ENCODE measurements around the gene ZNF12. TPM values are rescaled to one million over a fixed set of nuclear protein-coding genes. Genes with fewer than 3 reads are reported as not detected.
"Not testable (repeated sequence)": the region's sequence is repeated elsewhere in the genome, so short reads cannot be mapped to it uniquely, and the experiment has no call there.

The ZNF12 gene
- polyA plus RNA-seq, 6 donors from 2014 or later, result 12.8 to 30.7 (median 22.9) TPM

DNA sequence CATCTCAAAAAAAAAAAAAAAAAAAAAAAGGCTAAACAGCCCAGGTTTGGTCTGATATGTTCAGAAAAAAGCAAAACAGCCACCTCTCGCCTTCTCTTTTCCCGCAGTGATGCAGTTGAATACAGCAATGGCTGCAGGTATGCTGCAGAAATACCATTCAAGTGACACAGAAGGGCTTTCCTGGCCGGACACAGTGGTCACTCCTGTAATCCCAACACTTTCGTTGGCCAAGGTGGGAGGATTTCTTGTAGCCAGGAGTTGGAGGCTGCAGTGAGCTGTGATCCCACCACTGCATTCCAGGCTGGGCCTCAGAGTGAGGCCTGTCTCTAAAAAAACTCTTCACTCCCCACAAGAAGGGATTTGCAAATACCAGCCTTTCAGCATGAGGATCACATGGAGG is 17.6 kb upstream of the ZNF12 start:
- not testable (repeated sequence) for ATAC-seq (ENCODE audit: low read depth in 2 of 2); DNase-seq; H3K27ac Mint-ChIP-seq; H3K9me3 Mint-ChIP-seq; H3K27me3 Mint-ChIP-seq; H3K36me3 Mint-ChIP-seq
- peaks cover 11 to 45% (median 22%) of the 10 kb centered on the region in 3 donors for H3K4me1 Mint-ChIP-seq
- H3K4me3 Mint-ChIP-seq, result peak overlapping the region in 2 of 8 donors; percentile 28 to 73

- H3K27me3 Mint-ChIP-seq, result peaks cover 12 to 22% (median 22%) of the 10 kb centered on the region in 3 donors
- ATAC-seq (ENCODE audit: low read depth in 2 of 2) (no peak), DNase-seq (no peak)
- H3K36me3 Mint-ChIP-seq, result no peaks in the 10 kb centered on the region
- H3K27ac Mint-ChIP-seq, result peak overlapping the region in 2 of 6 donors; percentile 22 to 61
- H3K4me3 Mint-ChIP-seq, result no peak overlapping the region
- H3K4me1 Mint-ChIP-seq, result peaks cover 8 to 19% (median 15%) of the 10 kb centered on the region in 3 donors
- no peaks in the 10 kb centered on the region for H3K9me3 Mint-ChIP-seq
These were observed 11.4 kb upstream of the ZNF12 start for GRCh38 chr7:6718124-6718523.

DNA sequence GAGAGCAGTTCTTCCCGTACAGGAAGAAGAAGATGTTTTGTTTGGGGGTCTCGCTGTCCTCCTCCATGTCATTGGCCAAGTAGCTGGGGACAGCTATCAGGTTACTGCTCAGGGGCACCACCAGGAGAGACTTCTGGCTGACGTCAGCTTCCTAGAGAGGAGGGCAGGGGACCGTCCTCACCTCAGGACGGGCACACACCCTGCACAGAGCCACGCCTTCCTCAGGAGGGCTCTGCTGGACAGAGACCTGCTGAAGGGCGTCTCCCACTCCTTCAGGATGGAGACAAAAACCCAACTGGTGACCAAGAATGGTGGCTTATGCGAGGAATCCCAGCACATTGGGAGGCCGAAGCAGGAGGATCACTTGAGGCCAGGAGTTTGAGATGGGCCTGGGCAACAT is 9.2 kb upstream of the ZNF12 start:
- Mint-ChIP-seq H3K27me3 (peaks cover 12 to 27% (median 22%) of the 10 kb centered on the region in 3 donors), H3K4me1 (peaks cover 8 to 17% (median 15%) of the 10 kb centered on the region in 3 donors)
- ATAC-seq (ENCODE audit: low read depth in 2 of 2); H3K36me3 Mint-ChIP-seq; H3K27ac Mint-ChIP-seq; H3K4me3 Mint-ChIP-seq; H3K9me3 Mint-ChIP-seq; DNase-seq: not testable (repeated sequence)

- Mint-ChIP-seq H3K36me3 (no peaks in the 10 kb centered on the region), H3K4me3 (no peak overlapping the region)
These were observed 7.6 kb upstream of the ZNF12 start for GRCh38 chr7:6714360-6714759.

GRCh38 chr7:6709808-6710207 is 3.1 kb upstream of the ZNF12 start:
- ATAC-seq (ENCODE audit: low read depth in 2 of 2) (no peak), DNase-seq (no peak)
- Mint-ChIP-seq H3K4me3 (no peak overlapping the region), H3K27me3 (peaks cover 0 to 10% (median 0%) of the 10 kb centered on the region in 3 donors), H3K9me3 (no peaks in the 10 kb centered on the region), H3K4me1 (peaks cover 21 to 32% (median 28%) of the 10 kb centered on the region in 3 donors), H3K27ac (no peak overlapping the region), H3K36me3 (peaks cover 0 to 3% of the 10 kb centered on the region in 2 donors)

More at GRCh38 chr7:6714360-6714759, 7.6 kb upstream of the ZNF12 start:
- Mint-ChIP-seq H3K4me1 (peaks cover 8 to 17% (median 15%) of the 10 kb centered on the region in 3 donors), H3K27ac (no peak overlapping the region), H3K27me3 (peaks cover 12 to 32% (median 22%) of the 10 kb centered on the region in 3 donors), H3K9me3 (no peaks in the 10 kb centered on the region)
- DNase-seq (no peak), ATAC-seq (ENCODE audit: low read depth in 2 of 2) (no peak)

DNA sequence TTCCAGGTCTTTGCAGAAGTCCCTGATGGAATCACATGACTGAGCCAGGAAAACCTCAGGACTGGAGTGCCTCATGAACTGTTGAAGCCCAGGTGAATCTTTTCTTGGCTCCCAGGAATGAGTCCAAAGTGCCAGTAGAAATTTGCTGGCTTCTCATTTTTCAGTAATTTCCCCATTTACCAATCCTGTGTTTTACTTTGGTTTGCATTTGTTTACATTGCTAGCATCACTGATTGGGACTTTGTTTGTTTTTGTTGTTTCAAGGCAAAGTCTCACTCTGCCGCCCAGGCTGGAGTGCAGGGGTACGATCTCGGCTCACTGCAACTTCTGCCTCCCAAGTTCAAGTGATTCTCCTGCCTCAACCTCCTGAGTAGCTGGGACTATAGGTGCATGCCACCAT is 1.6 kb upstream of the ZNF12 start:
- Mint-ChIP-seq H3K36me3 (peaks cover 7 to 11% of the 10 kb centered on the region in 2 donors), H3K27ac (no peak overlapping the region), H3K9me3 (no peaks in the 10 kb centered on the region), H3K4me3 (peak overlapping the region in 7 of 8 donors; percentile 67 to 96 (median 78)), H3K27me3 (peaks cover 0 to 10% (median 0%) of the 10 kb centered on the region in 3 donors), H3K4me1 (peaks cover 23 to 36% (median 32%) of the 10 kb centered on the region in 3 donors)
- ATAC-seq (ENCODE audit: low read depth in 2 of 2) (no peak), DNase-seq (no peak)

- peaks cover 15 to 29% of the 10 kb centered on the region in 2 donors for H3K36me3 Mint-ChIP-seq
- peak; percentile 19 to 20 for ATAC-seq (ENCODE audit: low read depth in 2 of 2)
- H3K27me3 Mint-ChIP-seq, result peaks cover 0 to 6% (median 0%) of the 10 kb centered on the region in 3 donors
- H3K9me3 Mint-ChIP-seq, result peaks cover 0 to 4% (median 0%) of the 10 kb centered on the region in 7 donors
- peak overlapping the region; percentile 88 to 96 (median 92) for H3K4me3 Mint-ChIP-seq
- DNase-seq, result no peak
- H3K27ac Mint-ChIP-seq, result peak overlapping the region; percentile 69 to 92 (median 90)
- H3K4me1 Mint-ChIP-seq, result peaks cover 43 to 55% (median 54%) of the 10 kb centered on the region in 3 donors
These were observed 635 bp downstream of the ZNF12 start for GRCh38 chr7:6705959-6706665.

- Mint-ChIP-seq H3K4me1 (peaks cover 42 to 60% (median 58%) of the 10 kb centered on the region in 3 donors), H3K36me3 (peaks cover 33 to 39% of the 10 kb centered on the region in 2 donors), H3K27me3 (no peaks in the 10 kb centered on the region), H3K27ac (peak overlapping the region in 4 of 6 donors; percentile 2 to 91 (median 76)), H3K4me3 (peak overlapping the region in 2 of 8 donors; percentile 19 to 55), H3K9me3 (peaks cover 0 to 4% (median 0%) of the 10 kb centered on the region in 7 donors)
- DNase-seq (no peak), ATAC-seq (ENCODE audit: low read depth in 2 of 2) (no peak)
These were observed 4.9 kb downstream of the ZNF12 start for GRCh38 chr7:6701860-6702259.

DNA sequence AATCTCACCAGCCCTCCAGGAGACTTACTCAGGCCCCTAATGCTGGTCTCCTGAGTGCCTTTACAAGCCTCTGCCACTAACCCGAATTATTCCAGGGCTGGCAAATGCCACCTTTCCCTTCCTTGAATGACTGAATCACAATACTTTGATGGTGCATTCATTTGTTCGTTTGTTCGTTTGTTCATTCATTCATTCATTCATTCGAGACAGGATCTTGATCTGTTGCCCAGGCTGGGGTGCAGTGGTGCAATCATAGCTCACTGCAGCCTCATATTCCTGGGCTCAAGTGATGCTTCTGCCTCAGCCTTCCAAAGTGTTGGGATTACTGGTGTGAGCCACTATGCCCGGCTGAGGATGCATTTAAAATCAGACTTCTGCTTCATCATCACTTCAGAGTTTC is 6.0 kb downstream of the ZNF12 start:
- H3K27ac Mint-ChIP-seq, result no peak overlapping the region
- peaks cover 0 to 4% (median 0%) of the 10 kb centered on the region in 7 donors for H3K9me3 Mint-ChIP-seq
- DNase-seq (no peak), ATAC-seq (ENCODE audit: low read depth in 2 of 2) (no peak)
- H3K4me3 Mint-ChIP-seq, result peak overlapping the region in 1 of 8 donors; percentile 4
- peaks cover 38 to 56% (median 54%) of the 10 kb centered on the region in 3 donors for H3K4me1 Mint-ChIP-seq
- H3K27me3 Mint-ChIP-seq, result no peaks in the 10 kb centered on the region
- peaks cover 33 to 39% of the 10 kb centered on the region in 2 donors for H3K36me3 Mint-ChIP-seq

DNA sequence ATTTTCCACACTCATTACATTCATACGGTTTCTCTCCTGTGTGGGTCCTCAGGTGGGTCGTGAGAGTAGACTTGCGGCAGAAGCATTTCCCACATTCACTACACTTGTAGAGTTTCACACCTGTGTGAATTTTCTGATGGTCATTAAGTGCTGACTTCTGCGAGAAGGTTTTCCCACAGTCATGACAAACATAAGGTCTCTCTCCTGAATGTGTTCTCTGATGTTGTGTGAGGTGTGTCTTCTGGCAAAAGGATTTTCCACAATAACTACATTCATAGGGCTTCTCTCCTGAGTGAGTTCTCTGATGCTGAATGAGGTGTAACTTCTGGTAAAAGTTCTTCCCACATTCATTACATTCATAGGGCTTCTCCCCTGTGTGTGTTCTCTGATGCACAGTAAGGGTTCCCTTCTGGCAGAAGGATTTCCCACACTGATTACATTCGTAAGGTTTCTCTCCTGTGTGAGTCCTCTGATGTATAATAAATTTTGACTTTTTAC is 15.1 kb downstream of the ZNF12 start:
- no peak overlapping the region for H3K4me3 Mint-ChIP-seq
- H3K9me3 Mint-ChIP-seq, result peaks cover 6 to 66% (median 32%) of the 10 kb centered on the region in 7 donors
- peaks cover 0 to 6% (median 0%) of the 10 kb centered on the region in 3 donors for H3K4me1 Mint-ChIP-seq
- ATAC-seq (ENCODE audit: low read depth in 2 of 2) (no peak), DNase-seq (no peak)
- peaks cover 21 to 57% of the 10 kb centered on the region in 2 donors for H3K36me3 Mint-ChIP-seq
- H3K27ac Mint-ChIP-seq, result peak overlapping the region in 1 of 6 donors; percentile 44
- H3K27me3 Mint-ChIP-seq, result no peaks in the 10 kb centered on the region

GRCh38 chr7:6691103-6691502 is 15.6 kb downstream of the ZNF12 start:
- H3K4me3 Mint-ChIP-seq, result peak overlapping the region in 1 of 8 donors; percentile 10
- H3K27ac Mint-ChIP-seq, result no peak overlapping the region
- peaks cover 0 to 6% (median 0%) of the 10 kb centered on the region in 3 donors for H3K4me1 Mint-ChIP-seq
- no peaks in the 10 kb centered on the region for H3K27me3 Mint-ChIP-seq
- DNase-seq (no peak), ATAC-seq (ENCODE audit: low read depth in 2 of 2) (no peak)
- H3K36me3 Mint-ChIP-seq, result peaks cover 26 to 63% of the 10 kb centered on the region in 2 donors
- peaks cover 10 to 72% (median 38%) of the 10 kb centered on the region in 7 donors for H3K9me3 Mint-ChIP-seq

- H3K27ac Mint-ChIP-seq, result no peak overlapping the region
- no peaks in the 10 kb centered on the region for H3K27me3 Mint-ChIP-seq
These were observed 26.6 kb downstream of the ZNF12 start for GRCh38 chr7:6680146-6680545.

DNA sequence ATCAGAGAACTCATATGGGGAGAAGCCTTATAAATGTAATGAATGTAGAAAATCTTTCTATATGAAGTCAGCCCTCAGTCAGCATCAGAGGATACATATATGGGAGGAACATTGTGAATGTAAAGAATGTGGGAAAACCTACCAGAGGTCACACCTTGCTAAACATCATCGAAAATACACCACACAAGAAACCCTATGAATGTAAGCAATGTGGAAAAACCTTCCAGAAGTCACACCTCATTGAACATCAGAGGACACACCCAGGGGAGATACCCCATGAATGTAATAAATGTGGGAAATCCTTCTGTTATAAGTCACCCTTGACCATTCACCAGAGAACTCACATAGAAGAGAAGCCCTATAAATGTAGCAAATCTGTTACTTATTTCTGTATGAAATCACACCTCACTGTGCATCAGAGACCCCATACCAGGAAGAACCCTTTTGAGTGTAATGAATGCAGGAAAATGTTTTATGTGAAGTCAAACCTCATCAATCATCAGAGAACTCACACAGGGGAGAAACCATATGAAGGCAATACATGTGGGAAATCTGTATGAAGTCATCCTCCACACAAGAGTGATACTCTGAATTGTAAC is 30.8 kb downstream of the ZNF12 start:
- no peak for ATAC-seq (ENCODE audit: low read depth in 2 of 2)
- Mint-ChIP-seq H3K27me3 (no peaks in the 10 kb centered on the region), H3K36me3 (peaks cover 36 to 40% of the 10 kb centered on the region in 2 donors), H3K4me3 (no peak overlapping the region), H3K4me1 (no peaks in the 10 kb centered on the region), H3K27ac (no peak overlapping the region), H3K9me3 (peaks cover 15 to 86% (median 78%) of the 10 kb centered on the region in 7 donors)
- DNase-seq, result no peak

More at GRCh38 chr7:6680146-6680545, 26.6 kb downstream of the ZNF12 start:
- no peaks in the 10 kb centered on the region for H3K4me1 Mint-ChIP-seq
- peaks cover 20 to 24% of the 10 kb centered on the region in 2 donors for H3K36me3 Mint-ChIP-seq
- no peak for DNase-seq
- no peak for ATAC-seq (ENCODE audit: low read depth in 2 of 2)
- H3K9me3 Mint-ChIP-seq, result peaks cover 10 to 96% (median 85%) of the 10 kb centered on the region in 7 donors
- no peak overlapping the region for H3K4me3 Mint-ChIP-seq

All from naive B cell (primary cell).